Stimulated activated CD4-positive, alpha-beta T cell treated with anti-CD3 and anti-CD28 coated beads, TNF-alpha, amount 100 ng/mL, for 48 hours (primary cell): ENCODE measurements around the gene SRPRB.

Source experiments
- DNase-seq, 3 donors: peaks; one replicate each; pipeline ENCODE4 v3.0.0-alpha.2; 2020; ENCODE audit warnings: low read depth in 3 of 3

The SRPRB gene

DNA sequence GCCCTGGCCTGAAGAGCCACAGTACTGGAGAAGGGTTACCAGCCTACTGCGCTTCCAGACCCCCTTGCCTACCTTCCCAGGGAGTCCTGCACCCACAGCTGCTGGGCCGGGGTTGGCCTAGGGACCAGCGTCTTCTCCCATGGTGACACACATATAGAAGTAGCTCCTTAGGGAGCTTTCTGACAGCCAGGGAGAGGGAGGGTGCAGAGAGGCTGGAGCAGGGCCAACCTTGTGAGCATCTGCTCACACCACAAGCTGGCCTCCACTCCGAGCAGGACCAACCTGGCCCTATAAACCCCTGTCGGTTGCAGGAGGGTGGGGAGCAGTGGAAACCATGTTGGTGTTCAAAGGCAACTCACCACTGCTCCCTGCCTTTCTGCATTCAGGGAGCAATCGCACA lies 35.2 kb downstream of the SRPRB start:
- no peak for DNase-seq

DNA sequence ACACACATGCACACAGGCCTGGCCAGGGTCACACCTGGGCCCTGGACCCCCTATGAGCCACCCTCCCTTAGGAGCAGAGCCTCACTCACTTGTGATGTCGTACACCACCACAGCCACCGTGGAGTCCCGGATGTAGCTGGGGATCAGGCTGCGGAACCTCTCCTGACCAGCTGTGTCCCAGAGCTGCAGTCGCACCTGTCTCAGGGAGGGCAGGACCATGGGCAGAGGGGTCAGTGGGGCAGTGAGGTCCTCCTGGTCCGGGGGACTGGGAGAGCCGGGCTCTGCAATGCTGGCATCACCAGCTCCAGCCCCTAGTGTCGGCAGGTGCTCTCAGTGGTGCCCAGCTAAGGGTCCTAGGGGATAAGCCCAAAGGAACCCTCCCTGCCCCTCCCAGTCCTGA lies 35.6 kb downstream of the SRPRB start:
- DNase-seq, result no peak

DNA sequence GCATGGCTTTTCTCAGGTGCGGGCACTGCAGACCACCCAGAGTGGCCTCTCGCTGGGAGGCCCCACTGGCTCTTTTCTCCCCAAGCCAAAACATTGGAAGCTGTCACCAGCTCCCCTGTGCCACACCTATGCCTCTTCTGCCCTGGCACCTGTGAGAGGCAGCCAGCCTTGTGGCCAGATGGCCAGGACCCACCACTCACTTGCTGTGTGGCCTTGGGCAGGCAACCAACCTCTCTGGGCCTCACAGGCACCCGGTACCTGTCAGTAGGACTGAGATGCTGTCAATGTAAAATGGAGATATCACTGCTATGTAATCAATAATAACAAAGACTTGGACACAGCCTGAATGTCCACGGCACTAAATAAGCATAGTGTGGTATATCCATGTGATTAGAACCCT lies 36.5 kb downstream of the SRPRB start:
- DNase-seq, result no peak

DNA sequence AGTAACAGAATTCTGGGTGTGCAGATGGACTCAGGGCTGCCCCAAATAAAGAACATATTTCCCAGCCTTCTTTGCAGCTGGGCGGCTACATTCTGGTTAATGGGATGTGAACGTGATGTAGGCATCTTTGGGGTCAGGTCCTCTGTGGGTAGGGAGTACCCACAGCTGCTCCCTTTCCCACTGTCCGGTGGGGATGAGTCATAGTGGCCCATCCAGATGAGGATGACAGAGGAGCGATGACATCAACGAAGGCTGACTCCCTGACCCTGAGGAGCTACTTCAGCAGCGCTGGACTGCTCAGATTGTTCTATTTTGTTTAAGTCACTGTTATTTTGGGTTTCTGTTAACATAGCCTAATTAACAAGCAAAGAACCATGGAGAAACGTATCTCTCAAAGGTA lies 38.0 kb downstream of the SRPRB start:
- no peak for DNase-seq

DNA sequence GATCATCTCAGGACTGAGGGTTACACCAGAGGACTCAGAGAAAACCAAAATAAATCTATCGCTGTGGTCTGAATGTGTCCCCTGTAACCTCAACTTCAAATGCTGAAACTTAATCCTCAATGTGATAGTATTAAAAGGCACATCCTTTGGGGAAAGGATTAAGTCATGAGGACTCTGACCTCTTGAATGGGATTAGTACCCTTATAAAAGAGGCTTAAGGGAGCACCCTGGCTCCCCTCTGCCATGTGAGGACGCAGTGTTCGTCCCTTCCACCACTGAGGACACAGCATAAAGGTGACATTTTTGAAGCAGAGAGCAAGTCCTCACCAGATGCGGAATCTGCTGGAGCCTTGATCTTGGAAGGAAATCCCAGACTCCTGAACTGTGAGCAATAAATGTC lies 39.5 kb downstream of the SRPRB start:
- DNase-seq, result no peak

DNA sequence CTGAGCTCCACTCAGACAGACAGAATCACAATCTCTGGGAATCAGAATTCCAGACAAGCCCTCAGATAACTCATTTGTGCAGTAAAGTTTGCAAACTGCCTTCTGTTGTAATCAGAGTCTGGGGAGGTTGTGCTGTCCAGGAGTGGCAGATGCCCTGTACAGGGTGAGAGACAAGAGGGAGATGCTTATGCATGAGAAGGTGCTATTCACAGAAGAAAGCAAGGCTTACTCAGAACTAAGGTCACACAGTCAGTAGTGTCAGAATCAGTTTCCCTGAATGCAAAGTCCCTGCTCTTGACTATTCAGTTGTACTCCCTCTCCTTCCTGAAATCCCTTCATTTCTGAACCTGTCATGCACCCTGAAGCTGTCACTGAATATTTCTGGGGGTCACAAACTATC lies 43.7 kb downstream of the SRPRB start:
- no peak for DNase-seq

DNA sequence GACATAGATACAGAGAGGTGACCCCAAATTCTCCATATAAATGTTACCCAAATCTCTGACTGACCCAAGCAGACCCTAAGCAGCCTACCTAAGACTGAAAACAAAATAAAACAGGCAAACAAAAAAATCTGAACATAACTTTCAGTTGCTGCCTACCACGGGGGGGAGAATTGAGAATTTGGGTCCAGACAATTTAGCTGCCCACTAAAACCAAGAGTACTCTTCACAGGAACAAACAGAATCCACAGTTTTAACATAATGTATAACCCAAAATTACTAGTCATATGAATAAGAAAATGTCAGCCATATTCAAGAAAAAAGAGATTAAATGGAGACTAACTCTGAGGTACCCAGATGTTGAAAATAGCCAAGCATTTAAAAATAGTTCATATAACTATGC lies 44.4 kb downstream of the SRPRB start:
- no peak for DNase-seq

DNA sequence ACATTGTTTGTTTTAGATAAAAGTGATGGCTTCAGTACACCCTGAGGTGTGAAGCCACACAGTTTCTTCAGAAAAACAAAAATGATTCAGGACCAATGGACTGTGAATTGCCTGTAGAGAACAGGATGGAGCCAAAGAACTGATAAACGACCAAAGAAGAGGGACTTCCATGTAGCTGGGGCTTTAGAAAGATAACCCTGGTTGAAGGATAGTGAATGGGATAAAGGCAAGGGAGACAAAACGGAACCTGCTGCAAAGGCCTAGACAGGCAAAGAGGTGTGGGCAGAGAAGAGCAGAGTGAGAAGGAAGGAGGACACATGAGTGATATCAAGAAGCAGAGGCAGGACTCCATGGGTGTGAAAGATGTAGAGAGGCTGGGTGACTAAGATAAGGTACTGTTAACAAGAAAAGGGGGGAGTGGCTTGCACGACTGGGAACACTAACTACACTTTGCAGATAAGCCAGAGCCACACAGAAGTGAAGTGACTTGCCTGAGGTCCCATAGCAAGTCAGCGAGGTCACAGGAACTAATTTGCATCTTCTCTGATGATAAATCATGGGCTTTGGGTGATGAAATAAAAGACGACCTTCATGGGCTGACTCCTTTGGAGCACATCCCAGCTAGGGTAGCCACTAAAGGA lies 45.8 kb downstream of the SRPRB start:
- DNase-seq, result peak in 1 of 3 donors; percentile 26

DNA sequence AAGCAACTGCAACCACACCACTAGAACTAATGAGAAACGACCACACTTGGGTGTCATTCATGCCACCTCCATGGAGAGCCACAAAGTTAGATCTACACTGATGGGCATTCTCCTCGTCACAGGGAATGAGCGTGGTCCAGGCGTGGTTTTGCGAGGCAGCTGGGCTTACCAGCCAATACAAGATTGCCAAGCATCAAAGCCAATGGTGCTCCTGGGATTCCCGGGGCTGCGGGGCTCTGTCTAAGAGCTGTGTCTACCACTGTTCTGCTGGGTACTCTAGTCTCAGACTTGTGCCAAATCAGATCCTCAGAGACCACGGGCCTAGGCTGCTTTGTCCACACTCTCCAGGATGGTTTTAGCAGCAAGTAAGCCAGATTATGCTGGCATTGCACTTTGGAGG lies 46.3 kb downstream of the SRPRB start:
- no peak for DNase-seq

DNA sequence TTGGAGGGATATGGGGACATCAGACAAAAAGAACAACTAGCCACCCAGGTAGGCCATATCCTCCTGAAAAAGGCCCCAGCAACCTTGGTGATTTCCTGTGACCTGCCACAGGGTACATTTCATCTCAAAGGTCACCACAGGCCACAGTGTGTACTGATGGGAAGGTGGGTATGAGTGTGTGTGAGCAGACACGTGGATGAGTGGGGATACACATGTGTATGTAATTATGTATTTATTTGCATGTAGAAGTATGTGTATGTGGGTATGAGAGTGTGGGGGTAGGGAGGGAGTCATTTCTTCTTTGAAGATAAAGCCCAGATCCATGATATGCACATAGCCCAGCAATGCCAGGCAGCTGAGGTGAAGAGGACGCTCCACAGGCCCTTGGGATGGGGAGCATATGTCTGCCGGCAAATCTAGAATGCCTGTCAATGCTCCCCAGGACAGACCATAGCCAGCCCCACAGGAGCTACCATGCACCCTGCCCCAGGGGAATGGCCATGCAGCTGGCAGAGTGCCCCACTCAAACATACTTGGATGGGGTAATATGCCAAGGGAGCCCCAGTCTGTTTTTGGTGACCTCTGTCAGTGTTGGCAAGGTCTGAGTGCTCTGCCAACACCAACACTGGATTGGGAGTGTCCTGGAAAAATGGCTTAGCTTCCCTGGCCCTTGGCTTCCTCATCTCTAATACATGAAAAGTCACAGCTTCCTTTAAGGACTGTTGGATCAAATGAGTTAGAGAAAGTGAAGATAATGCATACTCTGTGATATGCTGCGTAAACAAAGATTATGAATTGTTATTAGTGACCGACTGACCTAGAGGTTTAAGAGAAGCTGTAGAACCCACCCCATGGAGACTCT lies 47.7 kb downstream of the SRPRB start:
- DNase-seq, result no peak

DNA sequence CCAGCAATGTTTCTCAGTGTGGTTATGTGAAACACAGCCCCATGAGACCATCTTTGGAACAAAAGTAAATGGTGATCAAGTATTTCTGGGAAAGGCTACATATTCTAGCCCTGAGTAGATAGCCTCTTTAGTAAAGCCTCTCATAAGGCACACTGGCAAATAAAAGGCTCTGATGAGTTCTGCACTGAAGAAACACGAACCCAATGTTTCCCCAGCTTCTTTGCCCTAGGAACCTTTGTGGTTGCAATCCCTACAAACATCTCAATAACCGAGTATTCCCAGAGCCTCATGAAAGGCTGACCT lies 48.3 kb downstream of the SRPRB start:
- no peak for DNase-seq

DNA sequence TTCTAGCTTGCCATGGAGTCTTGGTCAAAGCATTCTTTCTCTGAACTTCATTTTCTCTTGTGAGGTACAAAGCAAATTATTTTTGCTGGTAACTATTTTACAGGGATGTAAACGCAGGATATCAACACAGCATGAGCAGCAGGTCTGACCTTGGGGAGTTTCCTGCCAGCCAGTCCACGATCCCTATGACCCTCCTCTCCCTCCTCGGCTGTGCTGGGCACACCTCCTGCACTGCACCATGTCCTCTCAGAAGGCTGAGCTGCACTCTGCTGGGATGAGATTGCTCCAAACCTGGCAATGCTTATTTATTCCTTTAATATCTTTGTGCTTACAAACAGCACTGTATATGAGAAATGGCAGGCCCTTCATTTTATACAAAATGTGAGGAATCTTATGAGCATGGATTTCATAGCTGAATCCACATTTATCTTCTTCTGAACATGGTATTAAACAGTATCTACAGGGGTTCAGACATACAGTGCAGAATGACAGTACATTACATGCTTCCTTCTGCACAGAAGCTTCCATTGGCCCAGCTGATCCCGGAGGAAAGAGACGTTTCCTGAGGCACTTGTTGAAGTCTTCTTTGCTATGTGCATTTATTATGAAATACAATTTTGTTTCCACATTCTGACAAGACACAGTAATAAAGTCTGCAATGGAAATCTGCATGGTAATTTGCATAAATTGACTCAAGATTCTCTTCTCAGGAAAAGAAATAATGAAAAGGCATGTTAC lies 48.8 kb downstream of the SRPRB start:
- DNase-seq, result no peak

DNA sequence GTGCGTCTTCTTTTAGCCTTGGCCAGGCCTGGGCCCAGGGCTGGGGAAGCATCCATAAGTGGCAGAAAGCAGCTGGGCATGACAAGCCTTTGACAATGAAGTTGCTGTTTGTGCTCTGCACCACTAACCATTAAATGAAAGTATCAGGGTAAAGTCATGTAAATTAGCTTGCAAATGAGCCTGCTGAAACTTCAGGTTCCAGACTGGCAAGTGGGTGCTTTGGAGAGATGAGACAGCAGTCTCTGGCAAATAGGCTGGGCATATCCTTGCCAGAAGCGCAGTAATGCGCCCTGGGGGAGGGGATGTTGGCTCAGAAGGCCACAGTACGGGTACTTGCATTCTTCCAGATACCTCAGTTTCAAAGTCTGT lies 49.4 kb downstream of the SRPRB start:
- DNase-seq, result no peak

DNA sequence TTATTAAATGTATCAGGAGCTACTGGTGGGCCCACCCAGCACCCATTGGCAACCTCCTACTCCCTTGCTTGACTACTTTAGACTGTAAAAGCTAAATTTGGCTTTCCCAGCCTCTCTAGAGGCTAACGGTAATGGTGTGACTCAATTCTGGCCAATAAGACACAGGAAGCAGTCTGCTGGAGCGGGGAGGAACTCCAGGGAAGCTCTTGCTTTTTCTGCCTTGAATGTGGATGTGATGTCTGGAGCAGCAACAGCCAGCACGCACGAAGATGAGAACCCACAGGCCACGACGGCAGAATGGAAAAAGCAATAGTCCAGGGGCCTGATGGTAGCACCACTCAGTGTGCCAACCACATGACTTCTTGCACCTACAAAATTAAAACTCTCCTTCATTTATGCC lies 50.2 kb downstream of the SRPRB start:
- no peak for DNase-seq

DNA sequence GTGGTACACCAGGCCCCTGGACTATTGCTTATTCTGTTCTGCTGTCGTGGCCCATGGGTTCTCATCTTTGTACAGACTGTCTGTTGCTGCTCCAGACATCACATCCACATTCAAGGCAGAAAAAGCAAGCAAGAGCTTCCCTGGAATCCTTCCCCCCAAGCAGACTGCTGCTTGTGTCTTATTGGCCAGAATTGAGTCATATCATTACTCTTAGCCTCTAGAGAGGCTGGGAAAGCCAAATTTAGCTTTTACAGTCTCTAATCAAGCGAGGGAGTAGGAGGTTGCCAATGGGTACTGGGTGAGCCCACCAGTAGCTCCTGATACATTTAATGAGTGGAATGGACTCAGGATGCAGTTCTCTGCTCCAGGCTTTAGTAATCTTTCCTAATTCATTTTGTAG lies 50.7 kb downstream of the SRPRB start:
- DNase-seq, result no peak

DNA sequence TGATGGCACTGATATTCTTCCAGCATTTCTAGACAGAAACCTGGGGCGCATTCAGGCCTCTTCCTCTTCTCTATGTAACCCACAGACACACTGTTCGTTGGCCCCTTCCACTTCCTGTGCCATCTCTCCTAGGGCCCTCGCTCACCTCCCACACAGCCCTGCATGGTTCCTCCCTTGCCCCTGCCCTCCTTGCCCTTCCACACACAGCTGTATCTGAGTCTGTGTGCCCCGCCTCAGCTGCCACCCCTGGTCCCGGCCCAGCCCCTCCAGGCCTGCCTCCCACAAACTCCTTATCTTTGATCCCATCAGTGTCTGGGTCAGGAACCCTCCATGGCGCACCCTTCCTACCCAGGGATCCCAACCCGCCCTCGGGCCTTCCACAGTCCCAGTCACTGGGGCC lies 52.2 kb downstream of the SRPRB start:
- no peak for DNase-seq

DNA sequence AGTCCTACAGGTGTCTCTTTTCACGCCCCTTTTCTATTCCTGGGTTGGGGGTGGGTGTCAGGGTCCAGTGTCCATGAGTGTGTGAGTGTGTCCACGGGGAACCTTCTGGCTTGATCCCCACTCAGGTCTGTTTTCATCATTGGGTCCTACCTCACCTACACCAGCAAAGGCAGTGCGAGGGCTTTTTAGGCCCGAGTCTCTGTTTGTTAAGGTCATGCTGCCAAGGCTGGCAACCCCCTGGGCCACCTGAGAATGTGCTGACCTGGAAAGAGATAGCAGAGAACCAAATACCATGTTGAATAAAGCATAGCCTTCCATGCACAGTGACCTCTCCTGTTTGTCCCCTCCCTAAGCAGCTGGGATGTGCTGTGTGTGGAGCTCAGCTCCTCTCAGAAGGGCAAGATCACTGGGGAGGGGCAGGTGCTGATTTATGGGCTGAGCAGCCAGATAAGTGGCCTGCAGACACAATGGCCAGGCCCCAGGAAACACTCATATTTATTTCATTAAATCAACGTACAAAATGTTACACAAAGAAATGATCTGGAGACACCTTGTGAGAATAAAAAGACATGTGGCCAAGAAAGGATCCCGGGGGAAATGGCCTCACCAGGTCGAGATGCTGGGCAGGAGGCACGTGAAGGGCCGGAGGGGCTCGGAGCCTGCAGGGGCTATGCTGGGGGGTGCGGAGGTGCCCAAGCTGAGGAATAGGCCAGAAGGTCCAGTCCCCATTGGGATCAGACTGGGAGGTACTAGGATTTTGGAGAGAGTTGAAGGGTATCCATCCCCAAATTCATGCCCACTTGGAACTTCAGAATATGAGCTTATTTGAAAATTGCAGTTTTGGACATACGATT lies 54.0 kb downstream of the SRPRB start:
- no peak for DNase-seq

DNA sequence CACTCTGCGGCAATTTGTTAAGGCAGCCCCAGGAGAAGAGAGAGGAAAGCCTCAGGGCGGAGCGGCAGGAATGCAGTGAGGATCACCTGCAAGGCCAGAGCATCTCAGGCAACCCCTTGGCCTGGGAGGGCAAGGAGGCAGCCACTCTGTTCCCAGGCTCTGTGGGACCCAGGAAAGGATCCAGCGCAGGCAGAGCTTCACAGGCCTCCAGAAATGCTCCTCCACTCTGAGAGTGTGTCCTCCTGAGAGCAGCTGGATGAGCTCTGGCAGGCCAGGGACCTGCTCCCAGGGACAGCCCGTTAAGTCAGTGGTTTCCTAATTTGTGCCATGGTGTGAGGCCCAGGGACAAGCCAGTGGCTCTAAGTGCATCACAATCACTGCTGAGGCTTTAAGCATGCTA lies 54.9 kb downstream of the SRPRB start:
- DNase-seq, result no peak

DNA sequence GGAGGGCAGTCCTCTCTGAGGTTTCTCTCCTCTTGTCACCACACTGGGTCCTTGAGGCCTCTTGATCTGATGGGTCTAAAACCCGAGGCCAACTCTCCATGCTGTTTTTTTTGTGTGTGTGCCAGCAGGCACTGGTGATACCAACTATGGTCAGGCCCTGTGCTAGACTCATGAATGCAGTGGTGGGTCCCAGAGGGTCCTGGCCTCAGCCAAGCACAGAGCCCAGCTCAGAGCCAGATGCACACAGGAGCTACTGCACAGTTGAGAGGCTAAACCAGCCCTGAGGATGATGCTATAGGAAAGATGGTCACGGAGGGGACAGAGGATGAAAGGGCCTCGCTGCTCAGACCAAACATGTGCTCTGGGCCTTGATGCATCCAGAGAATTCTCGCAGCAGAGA lies 56.5 kb downstream of the SRPRB start:
- DNase-seq, result no peak

DNA sequence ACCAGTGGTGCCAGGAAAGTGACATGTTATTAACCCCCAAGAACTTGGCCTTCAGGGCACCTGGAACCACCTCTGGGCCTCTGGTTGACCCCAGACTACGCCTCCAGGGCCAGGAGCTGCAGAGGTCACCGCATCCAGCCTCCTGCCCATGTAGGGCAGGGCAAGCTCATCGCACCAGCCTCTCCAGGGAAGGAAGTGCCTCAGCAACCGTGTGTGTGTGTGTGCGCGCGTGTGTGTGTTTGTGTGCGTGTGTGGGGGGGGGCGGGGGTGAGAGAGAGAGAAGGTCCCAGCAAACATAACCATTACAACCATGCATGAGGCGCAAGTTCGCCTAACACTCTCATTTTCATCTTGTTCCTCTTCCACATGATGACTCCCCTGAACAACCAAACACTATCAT lies 58.3 kb downstream of the SRPRB start:
- DNase-seq, result no peak

DNA sequence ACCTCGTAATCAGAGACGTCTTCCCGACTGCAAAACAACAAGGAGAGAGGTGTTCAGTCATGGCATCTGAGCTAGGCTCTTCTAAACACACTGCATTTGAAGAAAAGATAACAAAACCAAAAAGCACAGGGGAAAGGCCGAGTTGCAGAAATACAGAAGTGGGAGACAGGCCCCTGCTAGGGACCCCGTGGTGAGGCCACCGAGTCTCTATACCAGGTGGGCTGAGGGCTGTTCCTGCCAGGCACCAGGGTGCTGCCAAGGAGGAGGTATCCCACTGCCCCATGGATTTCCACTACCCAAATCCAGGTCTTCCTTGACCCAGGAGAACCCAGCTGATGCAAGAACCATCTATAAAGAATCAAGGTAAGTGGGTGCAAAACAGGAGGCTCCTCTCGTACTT lies 59.0 kb downstream of the SRPRB start:
- DNase-seq, result no peak

DNA sequence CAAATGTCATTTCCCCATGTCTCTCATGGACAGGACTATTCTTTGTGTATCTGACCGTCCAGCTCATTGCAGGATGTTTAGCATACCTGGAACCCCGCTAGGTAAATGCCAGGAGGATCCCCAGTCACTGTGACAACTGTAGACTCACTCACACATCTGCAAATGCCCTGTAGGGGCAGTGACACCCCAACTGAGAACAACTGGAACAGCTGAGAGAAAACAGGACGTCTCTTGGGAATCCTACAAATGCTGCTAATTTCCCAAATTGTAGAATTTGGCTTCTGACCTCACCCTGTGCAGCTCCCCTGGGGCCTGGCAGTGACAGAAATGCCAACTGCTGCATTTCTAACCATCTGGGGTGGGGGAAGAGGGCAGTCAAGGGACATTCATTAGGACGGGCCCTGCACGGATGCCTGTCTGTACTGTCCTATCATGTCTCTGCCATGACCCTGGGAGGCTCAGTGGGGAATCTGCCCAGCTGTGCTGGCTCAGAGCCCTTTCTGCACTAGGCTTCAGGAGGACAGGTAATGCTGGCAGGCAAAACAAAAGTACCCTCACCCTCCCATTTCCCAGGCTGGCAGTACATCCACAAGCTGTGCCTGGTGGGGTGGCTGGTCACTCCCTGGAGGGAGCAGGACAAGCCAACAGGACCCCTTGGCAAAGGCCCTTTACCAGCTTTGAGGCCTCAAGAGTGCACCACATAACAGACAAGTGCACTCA lies 59.7 kb downstream of the SRPRB start:
- no peak for DNase-seq
